Measurements from ENCODE around the gene SUZ12.
"Not testable (repeated sequence)": the region's sequence is repeated elsewhere in the genome, so short reads cannot be mapped to it uniquely, and the experiment has no call there.

The SUZ12 gene

GRCh38 chr17:32045611-32046010, 108.8 kb downstream of the SUZ12 start:
- H3K4me3 ChIP-seq (ENCODE audit: low read depth, low read length); H3K27ac ChIP-seq; H3K36me3 ChIP-seq (replicated peaks); in situ Hi-C loops (cut with HindIII; ENCODE audit: low pct_ligation_motif_present, low sequenced_read_pairs); H3K27me3 ChIP-seq (replicated peaks); DNase-seq: not testable (repeated sequence)

GRCh38 chr17:32047663-32048062, 110.9 kb downstream of the SUZ12 start:
- DNase-seq; H3K27ac ChIP-seq; H3K4me3 ChIP-seq (ENCODE audit: low read depth, low read length); in situ Hi-C loops (cut with HindIII; ENCODE audit: low pct_ligation_motif_present, low sequenced_read_pairs); H3K36me3 ChIP-seq (replicated peaks); H3K27me3 ChIP-seq (replicated peaks): not testable (repeated sequence)

All from brain microvascular endothelial cell (primary cell).